Erythroblast (primary cell): Measurements from ENCODE around the gene CYP2C18.

Experiments used
- DNase-seq, 2 experiments: peaks; one replicate each; lab custom pipeline; 2025; lab: John Stamatoyannopoulos, UW
- GATA1 ChIP-seq: IDR thresholded peaks from 2 replicates; pipeline ENCODE4 v1.6.1; 2011; ENCODE audit warnings: low read depth, mild to moderate bottlenecking, control low read depth, low read length, moderate library complexity
- POLR2A ChIP-seq: IDR thresholded peaks from 2 replicates; pipeline ENCODE4 v1.6.1; 2011; ENCODE audit warnings: mild to moderate bottlenecking, low read length

CYP2C18 gene

GRCh38 chr10:94785211-94785610 lies 101.7 kb downstream of the CYP2C18 start:
- DNase-seq = no peak
- TF ChIP-seq POLR2A (no peak), GATA1 (no peak)
